Measurements from ENCODE around the gene CCR5AS.

CCR5AS gene

GRCh38 chr3:46455231-46456115 lies 48.6 kb upstream of the CCR5AS start:
- no peak overlapping the region for H3K9ac ChIP-seq (ENCODE audit: low read length)
- no peaks in the 10 kb centered on the region for H3K9me2 ChIP-seq (ENCODE audit: insufficient read depth, low read length)
- H3K9me3 ChIP-seq (ENCODE audit: low read length): peaks cover 3% of the 10 kb centered on the region
- no peak overlapping the region for H2AFZ ChIP-seq (ENCODE audit: low read depth, low read length)
- H4K20me1 ChIP-seq (ENCODE audit: insufficient read depth): no peaks in the 10 kb centered on the region
- no peak overlapping the region for H3K4me2 ChIP-seq (ENCODE audit: low read length)
- H3F3A ChIP-seq (ENCODE audit: insufficient read depth, low read length, poor library complexity, severe bottlenecking): no peaks in the 10 kb centered on the region
- no peak overlapping the region for H3K4me3 ChIP-seq (ENCODE audit: low read length)
- H3K36me3 ChIP-seq (ENCODE audit: insufficient read depth, low read length): no peaks in the 10 kb centered on the region
- H3K27me3 ChIP-seq (ENCODE audit: insufficient read depth, low read depth, low read length): no peaks in the 10 kb centered on the region
- H3K27ac ChIP-seq (ENCODE audit: low read length): no peak overlapping the region
- no peaks in the 10 kb centered on the region for H3K79me2 ChIP-seq (replicated peaks; ENCODE audit: insufficient read depth, low read length)
- no peak for TF ChIP-seq SMC3 (conservative IDR thresholded peaks at IDR 0.05; ENCODE audit: poor library complexity)
- TF ChIP-seq EP300 (conservative IDR thresholded peaks at IDR 0.05; ENCODE audit: poor library complexity, severe bottlenecking): no peak
- no peak for TF ChIP-seq EZH2 (IDR thresholded peaks at IDR 0.05; ENCODE audit: borderline replicate concordance, insufficient read depth, low read length, poor library complexity, severe bottlenecking)
- TF ChIP-seq RAD21 (conservative IDR thresholded peaks at IDR 0.05): no peak
- no peak for TF ChIP-seq POLR2AphosphoS5 (IDR thresholded peaks at IDR 0.05)
- TF ChIP-seq TAF1 (IDR thresholded peaks at IDR 0.05; ENCODE audit: low read depth): no peak
- TF ChIP-seq CTCF (IDR thresholded peaks at IDR 0.05; ENCODE audit: poor library complexity, severe bottlenecking): no peak
- TF ChIP-seq MXI1 (conservative IDR thresholded peaks at IDR 0.05; ENCODE audit: poor library complexity, severe bottlenecking): no peak
- no peak for TF ChIP-seq REST (IDR thresholded peaks at IDR 0.05; ENCODE audit: borderline replicate concordance)

GRCh38 chr3:46454606-46455005 lies 47.7 kb upstream of the CCR5AS start:
- no peaks in the 10 kb centered on the region for H3K36me3 ChIP-seq (ENCODE audit: insufficient read depth, low read length)
- no peaks in the 10 kb centered on the region for H3K9me2 ChIP-seq (ENCODE audit: insufficient read depth, low read length)
- H3K27me3 ChIP-seq (ENCODE audit: insufficient read depth, low read depth, low read length): no peaks in the 10 kb centered on the region
- no peak for TF ChIP-seq TAF1 (IDR thresholded peaks at IDR 0.05; ENCODE audit: low read depth)
- TF ChIP-seq MXI1 (conservative IDR thresholded peaks at IDR 0.05; ENCODE audit: poor library complexity, severe bottlenecking): no peak
- no peak for TF ChIP-seq RAD21 (conservative IDR thresholded peaks at IDR 0.05)
- no peak for TF ChIP-seq CTCF (IDR thresholded peaks at IDR 0.05; ENCODE audit: poor library complexity, severe bottlenecking)
- no peak for TF ChIP-seq POLR2AphosphoS5 (IDR thresholded peaks at IDR 0.05)
- TF ChIP-seq REST (IDR thresholded peaks at IDR 0.05; ENCODE audit: borderline replicate concordance): no peak
- no peak for TF ChIP-seq EZH2 (IDR thresholded peaks at IDR 0.05; ENCODE audit: borderline replicate concordance, insufficient read depth, low read length, poor library complexity, severe bottlenecking)
- no peak for TF ChIP-seq SMC3 (conservative IDR thresholded peaks at IDR 0.05; ENCODE audit: poor library complexity)
- TF ChIP-seq EP300 (conservative IDR thresholded peaks at IDR 0.05; ENCODE audit: poor library complexity, severe bottlenecking): no peak
- no peak overlapping the region for H2AFZ ChIP-seq (ENCODE audit: low read depth, low read length)
- no peak overlapping the region for H3K9ac ChIP-seq (ENCODE audit: low read length)
- H4K20me1 ChIP-seq (ENCODE audit: insufficient read depth): no peaks in the 10 kb centered on the region
- H3K79me2 ChIP-seq (replicated peaks; ENCODE audit: insufficient read depth, low read length): no peaks in the 10 kb centered on the region
- H3K27ac ChIP-seq (ENCODE audit: low read length): no peak overlapping the region
- H3K4me2 ChIP-seq (ENCODE audit: low read length): no peak overlapping the region
- H3K4me3 ChIP-seq (ENCODE audit: low read length): no peak overlapping the region
- no peaks in the 10 kb centered on the region for H3K9me3 ChIP-seq (ENCODE audit: low read length)
- H3F3A ChIP-seq (ENCODE audit: insufficient read depth, low read length, poor library complexity, severe bottlenecking): no peaks in the 10 kb centered on the region
